ENCODE results near the gene GPSM1. TPM values are rescaled to one million over a fixed set of nuclear protein-coding genes. Genes with fewer than 3 reads are reported as not detected.

GPSM1 gene
- polyA plus RNA-seq, 10 donors, result 15.9 to 30.8 (median 21.0) TPM

- DNase-seq, result peak in 1 of 3 donors; percentile 37
Measured at GRCh38 chr9:136373300-136374182, 46.2 kb downstream of the GPSM1 start, which contains the start of gene CARD9. TSS of gene CARD9 (minus strand) at chr9:136373669. CDS start at chr9:136372078, 1,591 bp downstream.

GRCh38 chr9:136374183-136374575 lies 46.8 kb downstream of the GPSM1 start:
- DNase-seq, result no peak

- DNase-seq, result no peak
Measured at GRCh38 chr9:136375096-136375495, 47.8 kb downstream of the GPSM1 start.

DNA sequence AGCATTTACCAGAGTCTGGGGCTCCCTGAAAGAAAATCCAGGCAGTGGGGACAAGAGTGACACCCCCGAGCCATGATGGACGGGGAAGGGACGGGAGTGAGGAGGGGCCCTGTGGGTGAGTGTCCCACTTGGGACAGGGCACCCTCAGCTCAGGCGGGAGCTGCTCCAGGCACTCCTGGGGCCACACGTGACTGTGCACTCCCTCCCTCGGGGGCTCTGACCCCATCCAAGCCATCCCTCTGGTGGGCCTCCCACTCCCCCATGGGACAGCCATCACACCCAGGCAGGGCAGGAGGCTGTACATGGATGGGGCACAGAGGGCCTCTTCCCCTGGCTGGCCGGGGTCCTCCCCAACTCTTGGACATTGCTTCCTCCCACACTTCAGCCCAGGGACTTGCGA lies 49.1 kb downstream of the GPSM1 start:
- no peak for DNase-seq

DNA sequence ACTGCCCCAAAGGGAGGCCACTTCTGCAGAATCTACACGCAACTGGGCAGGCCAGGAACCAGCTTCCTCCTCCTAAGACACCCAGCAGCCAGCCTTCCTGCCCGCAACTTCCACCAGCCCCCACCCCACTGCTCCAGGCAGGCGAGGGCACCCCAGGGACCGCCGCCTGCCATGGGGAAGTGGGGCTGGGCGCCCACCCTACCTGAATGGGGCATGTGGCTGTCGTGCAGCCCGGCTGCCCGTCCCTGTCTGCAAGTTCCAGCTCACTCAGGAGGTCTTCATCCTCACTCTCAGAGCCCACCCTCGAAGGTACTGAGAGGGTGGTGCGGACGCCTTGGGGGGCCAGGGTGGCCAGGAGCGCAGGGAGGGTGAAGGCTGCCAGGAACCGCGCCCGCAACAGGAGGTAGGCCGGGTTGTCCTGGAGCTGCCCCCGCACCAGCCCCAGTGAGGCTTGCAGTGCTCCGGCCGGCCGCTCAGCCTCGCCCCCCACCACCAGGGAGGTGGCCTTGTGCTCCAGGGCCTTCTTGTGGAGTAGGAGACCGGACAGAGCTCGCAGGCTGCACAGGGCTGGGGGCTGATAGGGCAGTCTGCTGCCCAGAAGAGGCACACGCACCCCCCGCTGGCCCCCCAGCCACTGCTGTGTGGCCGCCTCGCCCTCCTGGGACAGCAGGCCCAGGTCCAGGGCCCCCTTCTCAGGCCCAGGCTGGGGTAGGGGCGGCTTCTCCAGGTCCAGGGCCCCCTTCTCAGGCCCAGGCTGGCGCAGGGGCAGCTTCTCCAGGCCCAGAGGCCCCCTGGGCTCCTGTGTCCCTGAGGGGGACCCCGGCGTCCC lies 50.2 kb downstream of the GPSM1 start:
- DNase-seq, result no peak

DNA sequence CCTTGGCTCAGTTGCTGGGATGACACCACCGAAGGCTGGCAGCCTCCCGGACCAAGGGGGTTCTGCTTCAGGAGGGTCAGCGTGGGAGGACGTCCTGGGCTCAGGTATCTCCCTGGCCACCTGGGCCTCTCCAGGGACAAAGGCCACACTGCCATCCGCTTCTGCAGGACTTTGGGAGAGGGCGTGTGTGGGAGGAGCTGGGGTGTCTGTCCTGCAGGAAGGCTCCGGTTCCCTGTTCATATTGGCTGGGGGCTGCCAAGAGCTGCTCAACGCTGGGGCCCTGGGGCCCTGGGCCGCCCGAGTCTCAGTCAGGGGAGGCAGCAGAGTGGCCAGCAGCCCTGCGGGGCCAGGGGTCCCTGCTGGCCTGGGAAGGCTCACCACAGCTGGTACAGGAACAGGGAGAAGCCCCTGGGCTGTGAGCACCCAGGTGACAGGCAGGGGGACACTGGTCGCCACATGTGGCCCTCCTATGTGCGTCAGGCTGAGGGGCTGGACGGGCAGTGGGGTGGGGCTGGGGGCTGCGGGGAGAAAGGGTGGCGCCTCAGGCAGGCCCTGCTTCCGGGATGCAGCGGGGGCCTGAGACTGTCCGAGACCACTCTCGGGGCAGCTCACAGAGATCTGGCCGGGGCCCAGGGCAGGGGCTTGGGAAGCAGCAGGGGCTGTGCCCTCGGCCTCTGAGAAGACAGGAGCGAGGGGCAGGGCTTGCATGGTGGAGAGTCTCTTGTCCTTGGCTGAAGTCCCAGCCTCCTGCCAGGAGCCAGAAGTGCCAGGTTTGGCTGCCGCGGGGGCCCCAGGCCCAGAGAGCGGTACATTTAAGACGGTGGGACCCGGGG lies 51.0 kb downstream of the GPSM1 start:
- DNase-seq, result no peak

DNA sequence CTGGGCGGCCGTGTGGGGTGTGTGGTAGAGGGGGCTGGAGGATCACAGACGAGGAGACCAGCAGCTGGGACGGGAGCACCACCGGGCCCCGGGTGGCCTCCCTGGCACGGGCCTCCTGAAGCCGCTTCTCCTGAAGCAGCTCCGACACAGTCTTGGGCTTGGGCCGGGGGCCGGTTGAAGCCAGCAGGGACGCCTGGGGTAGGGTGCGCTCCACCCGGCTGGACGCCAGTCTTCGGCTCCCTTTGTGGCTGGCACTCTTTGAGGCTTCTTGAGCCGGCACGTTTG lies 51.6 kb downstream of the GPSM1 start:
- DNase-seq, result no peak

GRCh38 chr9:136379401-136379800 lies 52.1 kb downstream of the GPSM1 start:
- no peak for DNase-seq

- DNase-seq, result no peak
Measured at GRCh38 chr9:136379891-136380290, 52.6 kb downstream of the GPSM1 start.

DNA sequence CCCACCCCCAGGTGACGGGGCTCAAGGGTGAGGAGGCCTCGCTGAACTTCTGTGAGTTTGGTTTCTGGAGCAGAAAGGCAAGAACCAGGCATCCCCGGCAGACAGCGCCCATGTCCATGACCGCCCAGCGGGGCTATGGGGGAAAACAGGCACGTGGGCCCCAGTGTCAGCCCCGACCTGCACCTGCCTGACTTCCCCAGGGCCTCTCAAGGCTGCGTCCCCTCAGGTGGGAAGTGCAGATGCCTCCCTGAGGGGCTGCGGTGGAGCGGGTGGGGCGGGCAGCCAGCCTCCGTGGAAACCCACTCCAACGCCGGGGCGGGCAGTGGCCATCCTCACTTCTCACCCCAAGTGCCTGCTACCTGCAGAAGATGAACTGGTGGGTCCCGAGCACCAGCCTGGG lies 53.0 kb downstream of the GPSM1 start:
- no peak for DNase-seq

DNA sequence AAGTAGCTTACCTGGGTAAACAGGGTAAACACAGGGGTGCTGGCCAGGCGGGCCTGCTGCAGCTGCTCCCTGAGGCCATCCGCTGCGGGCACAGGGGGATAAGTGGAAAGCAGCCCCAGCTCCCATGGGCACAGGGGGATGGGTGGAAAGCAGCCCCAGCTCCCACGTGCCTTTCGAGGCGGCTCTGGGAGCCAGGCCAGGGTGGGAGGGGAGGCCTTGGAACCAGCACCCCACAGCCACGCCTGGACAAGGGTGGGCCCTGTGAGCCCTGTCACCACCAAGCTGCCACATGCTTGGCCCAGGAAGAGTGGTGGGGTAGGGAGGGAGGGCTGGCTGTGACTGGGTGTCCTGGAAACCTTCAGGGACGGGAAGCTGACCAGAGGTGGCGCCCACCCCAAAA lies 54.0 kb downstream of the GPSM1 start:
- no peak for DNase-seq

DNA sequence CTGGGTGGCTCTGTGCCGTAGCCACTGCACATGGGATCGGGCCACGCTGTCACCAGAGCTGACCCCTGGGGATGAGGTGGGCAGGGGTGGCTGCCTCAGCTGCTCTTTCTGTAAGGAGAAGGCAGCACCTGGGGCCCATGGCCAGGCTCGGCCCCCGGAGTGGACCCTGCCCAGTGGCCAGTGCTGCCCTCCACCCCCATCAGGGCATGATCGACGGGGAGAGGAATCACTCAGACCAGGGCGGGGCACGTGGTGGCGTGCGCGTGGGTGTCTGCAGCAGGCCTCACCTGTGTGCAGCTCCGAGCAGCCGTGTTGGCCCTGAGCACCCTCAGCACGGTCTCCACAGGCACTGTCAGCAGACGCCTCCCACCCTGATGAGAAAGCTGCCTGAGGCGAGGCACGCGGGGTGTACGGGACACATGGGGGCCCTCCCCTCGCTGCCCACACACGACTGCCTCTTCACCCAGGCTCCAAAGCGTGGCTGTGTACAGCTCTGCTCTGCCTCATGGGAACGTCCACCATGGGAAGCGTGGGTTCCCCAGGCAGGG lies 54.7 kb downstream of the GPSM1 start:
- no peak for DNase-seq

DNA sequence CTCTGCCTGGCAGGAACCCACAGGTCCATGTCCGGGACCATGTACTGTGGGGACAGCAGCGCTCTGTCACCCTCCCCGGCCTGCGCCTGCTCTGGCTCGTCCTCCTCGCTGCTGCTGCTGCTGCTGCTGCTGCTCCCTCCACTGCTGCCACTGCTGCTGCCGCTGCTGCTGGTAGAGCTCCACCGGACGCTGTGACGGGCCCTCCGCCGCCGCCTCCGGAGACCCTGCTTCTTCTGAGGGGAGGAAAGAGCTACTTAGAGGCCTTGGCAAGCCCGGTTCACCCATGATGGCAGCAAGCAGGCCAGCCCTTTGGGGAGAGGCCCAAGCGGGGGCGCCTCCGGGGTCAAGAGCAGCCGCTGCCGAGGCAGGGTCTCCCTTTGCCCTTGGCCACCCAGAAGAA lies 56.1 kb downstream of the GPSM1 start:
- DNase-seq, result no peak

DNA sequence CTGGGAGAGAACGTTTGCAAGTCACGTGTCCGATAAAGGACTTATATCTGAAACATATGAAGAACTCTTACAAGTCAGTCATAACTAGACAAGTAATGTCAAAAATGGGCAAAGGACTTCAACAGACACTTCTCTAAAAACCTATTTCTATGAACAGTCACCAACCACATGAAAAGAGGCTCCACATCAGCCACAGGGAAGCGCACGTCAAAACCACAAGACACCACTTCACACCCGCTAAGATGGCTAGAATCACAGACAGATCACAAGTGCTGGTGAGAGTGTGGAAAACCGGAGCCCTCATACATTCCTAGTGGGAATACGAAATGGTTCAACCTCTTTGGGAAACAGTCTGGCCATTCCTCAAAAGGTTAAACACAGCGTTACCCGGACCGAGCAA lies 57.7 kb downstream of the GPSM1 start:
- no peak for DNase-seq

GRCh38 chr9:136386018-136386417 lies 58.7 kb downstream of the GPSM1 start:
- DNase-seq, result no peak

GRCh38 chr9:136387217-136387616 lies 59.9 kb downstream of the GPSM1 start:
- DNase-seq, result no peak

DNA sequence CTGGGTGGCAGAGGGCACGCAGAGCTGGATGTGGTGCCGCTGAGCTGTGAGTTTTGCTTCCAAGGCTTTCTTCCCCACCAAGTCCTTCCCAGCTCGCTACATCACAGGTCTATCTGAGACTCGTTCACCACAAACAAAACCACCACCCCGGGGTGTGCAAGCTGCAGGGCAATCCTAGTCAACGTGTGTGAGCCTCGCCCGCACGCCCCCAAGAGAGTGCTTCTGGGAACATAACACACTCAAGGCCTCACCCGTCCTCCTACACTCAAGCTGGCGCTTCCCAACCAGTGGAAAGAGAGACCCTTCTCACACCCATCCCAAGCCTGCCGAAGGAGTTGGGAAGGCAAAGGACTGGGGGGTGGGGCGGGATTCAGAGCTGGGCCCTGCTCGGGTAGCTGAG lies 62.1 kb downstream of the GPSM1 start:
- DNase-seq, result no peak

DNA sequence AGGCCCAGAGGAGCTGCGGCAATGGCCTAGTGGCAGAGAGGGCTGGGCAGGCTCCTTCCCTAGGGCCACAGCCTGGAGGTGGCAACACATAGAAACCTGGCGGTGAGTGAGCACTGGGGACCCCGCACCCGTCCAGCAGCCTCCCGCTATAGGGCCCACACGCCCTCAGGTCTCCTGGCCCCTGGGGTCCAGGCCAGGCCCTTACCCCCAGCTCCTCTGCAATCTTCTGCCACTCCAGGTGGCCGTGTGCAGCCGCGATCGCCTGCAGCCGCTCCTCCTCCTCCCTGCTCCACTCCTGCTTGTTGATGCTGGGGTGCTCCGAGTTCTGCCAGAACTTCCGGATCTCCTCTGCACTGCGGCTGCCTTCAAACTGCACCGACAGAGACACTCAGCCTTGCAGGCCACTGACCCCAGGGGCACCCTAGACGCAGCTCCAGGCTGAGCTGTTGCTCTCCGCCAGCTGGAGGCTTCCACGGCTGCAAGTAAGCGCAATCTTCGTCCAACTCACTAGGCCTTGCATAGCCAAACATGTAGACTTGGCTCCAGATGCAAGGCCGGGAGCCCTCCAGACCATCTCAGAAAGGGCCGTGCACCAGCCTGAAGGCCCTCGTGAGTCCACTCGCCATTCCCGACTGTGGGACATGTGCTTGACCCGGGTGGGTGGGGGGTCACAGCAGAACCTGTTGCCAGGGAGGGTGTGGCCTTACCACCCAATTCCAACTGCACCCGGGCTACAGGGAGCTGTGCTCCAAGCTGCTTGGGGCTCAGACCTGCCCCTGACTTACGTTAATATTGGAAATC lies 64.6 kb downstream of the GPSM1 start:
- peak in 1 of 3 donors; percentile 40 for DNase-seq

- DNase-seq, result peak in 1 of 3 donors; percentile 32
Measured at GRCh38 chr9:136392538-136393449, 65.5 kb downstream of the GPSM1 start.

- DNase-seq, result no peak
Measured at GRCh38 chr9:136393531-136393930, 66.2 kb downstream of the GPSM1 start.
